Esophagus (tissue), 2 donors: ENCODE data around the gene RGS7. TPM values are rescaled to one million over a fixed set of nuclear protein-coding genes. Genes with fewer than 3 reads are reported as not detected.

Experiments
- H3K27ac ChIP-seq, 2 donors: one replicate each; pipeline ENCODE4 v1.5.1; 2013; ENCODE audit warnings: low read depth in 2 of 2, mild to moderate bottlenecking in 2 of 2, inconsistent platforms in 1 of 2, low read length in 1 of 2, moderate library complexity in 1 of 2
- H3K27me3 ChIP-seq, 2 donors: one replicate each; pipeline ENCODE4 v1.6.1; 2013; ENCODE audit warnings: low read length in 2 of 2, control low read depth in 1 of 2, mild to moderate bottlenecking in 1 of 2; ENCODE audit not compliant: insufficient read depth in 2 of 2, control insufficient read depth in 1 of 2
- H3K36me3 ChIP-seq, 2 donors: one replicate each; pipeline ENCODE4 v1.6.1; 2013; ENCODE audit warnings: low read length in 1 of 2; ENCODE audit not compliant: control insufficient read depth in 2 of 2, insufficient read depth in 2 of 2
- H3K4me1 ChIP-seq, 2 donors: one replicate each; pipeline ENCODE4 v1.6.1; 2013; ENCODE audit warnings: low read length in 1 of 2; ENCODE audit not compliant: control insufficient read depth in 2 of 2, insufficient read depth in 2 of 2
- H3K4me3 ChIP-seq, 2 donors: one replicate each; pipeline ENCODE4 v1.5.1; 2013; ENCODE audit warnings: low read length in 2 of 2, mild to moderate bottlenecking in 2 of 2, low read depth in 1 of 2, moderate library complexity in 1 of 2
- H3K9me3 ChIP-seq, 2 donors: one replicate each; pipeline ENCODE4 v1.6.1; 2013; ENCODE audit warnings: mild to moderate bottlenecking in 2 of 2, low read depth in 1 of 2, low read length in 1 of 2, moderate library complexity in 1 of 2; ENCODE audit not compliant: control insufficient read depth in 2 of 2, insufficient read depth in 1 of 2
- WGBS, 2 donors: extraction: QIAGEN DNeasy Blood & Tissue Kit; methylation state at CpG; one replicate each; pipeline ENCODE4 v1.1.7; 2013; 5-methylcytosine and 5-hydroxymethylcytosine counted together
- polyA plus RNA-seq, 2 donors: library from polyadenylated mRNA; stranded (reverse); fragments of 200-250 nt; gene quantifications; one replicate each; pipeline ENCODE4 v1.2.3, GENCODE V29; 2013
- donor health status: healthy with polysubstance abuse.
- donor health status: Bipolar disorder and iron deficiency.

Gene RGS7
- polyA plus RNA-seq, 2 donors = 0.02 TPM; not detected in 1

GRCh38 chr1:241336335-241336734 lies 20.7 kb downstream of the RGS7 start:
- WGBS, 2 donors = 62 to 72% methylated on average over 1 of the region's 1 CpG
- H3K4me1 ChIP-seq = no peaks in the 10 kb centered on the region
- H3K27ac ChIP-seq = no peak overlapping the region
- no peaks in the 10 kb centered on the region for H3K36me3 ChIP-seq
- H3K27me3 ChIP-seq = no peaks in the 10 kb centered on the region
- H3K4me3 ChIP-seq = no peak overlapping the region
- H3K9me3 ChIP-seq = no peaks in the 10 kb centered on the region

- H3K27me3 ChIP-seq = no peaks in the 10 kb centered on the region
- H3K4me1 ChIP-seq = no peaks in the 10 kb centered on the region
- no peak overlapping the region for H3K4me3 ChIP-seq
- no peaks in the 10 kb centered on the region for H3K9me3 ChIP-seq
- H3K27ac ChIP-seq = no peak overlapping the region
- WGBS, 2 donors = 77 to 80% methylated on average over 2 of the region's 2 CpGs
- no peaks in the 10 kb centered on the region for H3K36me3 ChIP-seq
These were observed 24.0 kb downstream of the RGS7 start for GRCh38 chr1:241332987-241333386.

GRCh38 chr1:241332037-241332409 lies 25.0 kb downstream of the RGS7 start:
- H3K27me3 ChIP-seq = no peaks in the 10 kb centered on the region
- H3K4me1 ChIP-seq = no peaks in the 10 kb centered on the region
- no peaks in the 10 kb centered on the region for H3K36me3 ChIP-seq
- no peak overlapping the region for H3K27ac ChIP-seq
- H3K9me3 ChIP-seq = no peaks in the 10 kb centered on the region
- no peak overlapping the region for H3K4me3 ChIP-seq
- 51 to 61% methylated on average over 4 of the region's 4 CpGs for WGBS, 2 donors

GRCh38 chr1:241331328-241332036 lies 25.5 kb downstream of the RGS7 start:
- Histone ChIP-seq H3K27ac (no peak overlapping the region), H3K27me3 (no peaks in the 10 kb centered on the region), H3K4me3 (no peak overlapping the region), H3K36me3 (no peaks in the 10 kb centered on the region), H3K4me1 (no peaks in the 10 kb centered on the region), H3K9me3 (no peaks in the 10 kb centered on the region)
- 73 to 79% methylated on average over 3 of the region's 3 CpGs for WGBS, 2 donors

- H3K36me3 ChIP-seq = no peaks in the 10 kb centered on the region
- WGBS, 2 donors = 55 to 83% methylated on average over 1 of the region's 1 CpG
- no peak overlapping the region for H3K4me3 ChIP-seq
- no peaks in the 10 kb centered on the region for H3K4me1 ChIP-seq
- no peaks in the 10 kb centered on the region for H3K27me3 ChIP-seq
- H3K9me3 ChIP-seq = no peaks in the 10 kb centered on the region
- H3K27ac ChIP-seq = no peak overlapping the region
These were observed 26.2 kb downstream of the RGS7 start for GRCh38 chr1:241330619-241331327.

- Histone ChIP-seq H3K9me3 (no peaks in the 10 kb centered on the region), H3K27ac (no peak overlapping the region), H3K4me3 (no peak overlapping the region), H3K36me3 (no peaks in the 10 kb centered on the region), H3K4me1 (no peaks in the 10 kb centered on the region), H3K27me3 (no peaks in the 10 kb centered on the region)
- WGBS, 2 donors = 72 to 73% methylated on average over 2 of the region's 2 CpGs
These were observed 31.5 kb downstream of the RGS7 start for GRCh38 chr1:241325456-241325855.

GRCh38 chr1:241323514-241324195 lies 33.4 kb downstream of the RGS7 start:
- Histone ChIP-seq H3K27ac (no peak overlapping the region), H3K4me3 (no peak overlapping the region), H3K9me3 (no peaks in the 10 kb centered on the region), H3K4me1 (no peaks in the 10 kb centered on the region), H3K27me3 (no peaks in the 10 kb centered on the region), H3K36me3 (no peaks in the 10 kb centered on the region)
- 44 to 48% methylated on average over 9 of the region's 9 CpGs for WGBS, 2 donors

- Histone ChIP-seq H3K9me3 (peaks cover 0 to 2% of the 10 kb centered on the region in 2 donors), H3K36me3 (no peaks in the 10 kb centered on the region), H3K4me3 (no peak overlapping the region), H3K4me1 (no peaks in the 10 kb centered on the region), H3K27me3 (no peaks in the 10 kb centered on the region), H3K27ac (no peak overlapping the region)
- WGBS, 2 donors = 79 to 80% methylated on average over 2 of the region's 2 CpGs
These were observed 39.3 kb downstream of the RGS7 start for GRCh38 chr1:241317676-241318075.

- WGBS, 2 donors = 66 to 76% methylated on average over 3 of the region's 3 CpGs
- Histone ChIP-seq H3K4me3 (no peak overlapping the region), H3K27ac (no peak overlapping the region), H3K36me3 (no peaks in the 10 kb centered on the region), H3K9me3 (peaks cover 0 to 2% of the 10 kb centered on the region in 2 donors), H3K27me3 (no peaks in the 10 kb centered on the region), H3K4me1 (no peaks in the 10 kb centered on the region)
These were observed 40.6 kb downstream of the RGS7 start for GRCh38 chr1:241316372-241316771.
